NCI-H1694 (cell line): ENCODE measurements around the gene RGS6.

Experiments used
- DNase-seq: peaks from one replicate; lab custom pipeline; 2025; lab: John Stamatoyannopoulos, UW

Gene RGS6

DNA sequence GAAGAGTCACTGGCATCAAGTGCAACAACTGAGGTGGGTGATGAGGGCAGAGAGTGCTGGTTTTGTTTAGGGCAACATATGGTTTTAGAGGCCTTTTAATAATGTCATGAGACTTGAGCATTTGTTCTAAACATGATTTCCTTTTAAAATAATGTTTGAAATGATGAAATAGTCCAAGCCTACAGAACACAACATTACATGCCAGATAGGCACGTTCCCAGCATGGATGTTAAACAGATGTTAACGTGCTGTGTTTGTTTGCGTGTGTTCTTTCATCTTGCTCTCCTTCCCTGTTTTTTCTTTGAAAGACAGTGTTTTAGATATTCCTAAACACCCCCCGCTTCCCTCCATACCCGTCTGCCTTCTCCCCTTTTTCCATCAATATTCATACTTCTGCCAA is 82.3 kb downstream of the RGS6 start:
- no peak for DNase-seq

- no peak for DNase-seq
Measured at GRCh38 chr14:72017290-72017689, 85.1 kb downstream of the RGS6 start.

- DNase-seq: no peak
Measured at GRCh38 chr14:72023128-72024042, 91.2 kb downstream of the RGS6 start.

GRCh38 chr14:72024043-72024407 is 91.8 kb downstream of the RGS6 start:
- peak; percentile 30 for DNase-seq

DNA sequence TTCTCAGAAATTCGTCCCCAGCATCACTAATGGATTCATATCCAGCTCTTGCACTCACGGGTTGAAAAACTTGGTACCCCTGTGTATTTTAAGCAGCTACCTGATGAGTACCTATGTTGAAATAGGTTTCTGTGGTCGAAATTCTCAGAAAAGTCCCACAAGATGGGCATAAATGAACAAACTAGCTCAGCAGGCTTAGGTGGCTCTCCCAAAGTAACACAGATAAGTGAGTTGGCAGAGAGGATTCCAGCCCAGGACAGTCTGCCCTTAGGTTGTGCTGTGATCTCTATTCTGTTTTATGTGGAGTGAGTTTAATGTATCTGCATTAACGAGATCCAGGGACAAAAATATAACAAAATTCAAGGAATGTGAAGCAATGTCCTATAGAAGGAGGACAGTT is 92.3 kb downstream of the RGS6 start:
- DNase-seq: no peak

GRCh38 chr14:72026536-72026935 is 94.3 kb downstream of the RGS6 start:
- DNase-seq: no peak

- no peak for DNase-seq
Measured at GRCh38 chr14:72027061-72027460, 94.8 kb downstream of the RGS6 start.

GRCh38 chr14:72033365-72033764 is 101.1 kb downstream of the RGS6 start:
- no peak for DNase-seq

DNA sequence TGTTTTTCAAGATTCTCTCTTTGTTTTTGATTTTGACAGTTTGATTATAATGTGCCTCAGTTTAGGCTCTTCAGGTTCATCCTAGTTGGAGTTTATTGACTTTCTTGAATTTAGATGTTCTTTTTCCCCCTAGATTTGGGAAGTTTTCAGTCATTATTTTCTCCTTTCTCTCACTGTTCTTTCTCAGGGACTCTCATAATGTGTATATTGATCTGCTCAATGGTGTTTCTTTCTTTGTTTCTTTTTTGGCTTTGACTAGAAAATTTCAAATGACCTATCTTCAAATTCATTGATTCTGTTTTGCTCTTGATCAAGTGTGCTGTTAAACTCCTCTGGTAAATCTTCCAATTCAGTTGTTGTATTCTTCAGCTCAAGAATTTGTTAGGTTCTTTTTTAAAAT is 108.3 kb downstream of the RGS6 start:
- DNase-seq: no peak

DNA sequence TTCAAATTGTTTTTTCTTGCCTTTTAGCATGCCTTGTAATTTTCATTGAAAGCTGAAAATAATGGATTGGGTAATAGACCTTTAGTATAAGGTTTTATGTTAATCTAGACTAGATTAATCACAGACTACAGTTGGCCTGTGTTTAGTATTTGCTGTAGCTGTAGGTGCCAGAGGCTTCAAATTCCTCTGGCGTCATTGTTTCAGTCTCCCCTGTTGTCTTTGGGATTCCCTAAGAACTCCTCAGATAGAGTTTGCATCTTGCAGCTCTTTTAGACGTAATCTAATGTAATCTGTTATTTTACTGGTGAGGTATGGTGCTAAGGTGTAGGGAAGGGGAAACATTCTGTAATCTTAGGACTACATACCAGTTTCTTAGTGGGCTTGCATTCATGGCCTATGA is 113.0 kb downstream of the RGS6 start:
- DNase-seq: no peak

DNA sequence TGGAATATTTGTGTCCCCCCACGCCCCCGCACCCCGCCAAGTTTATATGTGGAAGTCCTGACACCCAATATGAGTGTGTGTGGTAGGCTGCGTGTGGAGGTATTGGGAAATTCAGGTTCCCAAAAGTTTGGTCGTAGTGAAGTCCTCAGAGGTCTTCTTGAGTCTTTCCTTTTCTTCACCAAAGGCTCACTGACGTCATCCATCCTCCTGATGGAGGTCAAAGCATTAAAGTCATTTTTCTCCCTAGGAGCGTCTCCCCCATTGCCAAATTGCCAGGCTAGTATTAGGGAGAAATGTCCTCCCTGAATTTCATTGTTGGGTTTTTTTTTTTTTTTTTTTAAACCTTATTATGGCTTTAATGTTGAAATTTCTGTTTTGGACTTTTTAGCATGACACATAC is 113.7 kb downstream of the RGS6 start:
- DNase-seq: no peak

- DNase-seq: no peak
Measured at GRCh38 chr14:72049462-72049861, 117.2 kb downstream of the RGS6 start.

DNA sequence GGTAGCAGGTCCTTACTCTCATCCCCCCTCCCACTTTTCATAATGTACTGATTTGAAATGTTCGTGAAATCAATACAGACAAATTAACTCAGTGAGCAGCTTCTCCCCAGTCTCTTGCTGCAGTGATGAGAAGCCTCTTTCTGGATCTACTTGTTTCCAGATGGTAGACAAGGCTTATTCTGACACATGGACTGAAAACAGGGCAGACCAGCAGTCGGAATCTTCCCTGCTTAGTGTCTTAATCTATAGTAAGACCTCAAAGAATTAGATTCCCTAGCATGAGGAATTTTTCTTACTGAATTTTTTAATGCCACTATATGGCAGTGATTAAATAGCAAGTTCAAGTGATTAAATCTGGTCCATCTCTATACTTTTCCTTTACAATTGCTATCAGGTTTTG is 120.1 kb downstream of the RGS6 start:
- DNase-seq: no peak

GRCh38 chr14:72053651-72054050 is 121.4 kb downstream of the RGS6 start:
- DNase-seq: no peak

DNA sequence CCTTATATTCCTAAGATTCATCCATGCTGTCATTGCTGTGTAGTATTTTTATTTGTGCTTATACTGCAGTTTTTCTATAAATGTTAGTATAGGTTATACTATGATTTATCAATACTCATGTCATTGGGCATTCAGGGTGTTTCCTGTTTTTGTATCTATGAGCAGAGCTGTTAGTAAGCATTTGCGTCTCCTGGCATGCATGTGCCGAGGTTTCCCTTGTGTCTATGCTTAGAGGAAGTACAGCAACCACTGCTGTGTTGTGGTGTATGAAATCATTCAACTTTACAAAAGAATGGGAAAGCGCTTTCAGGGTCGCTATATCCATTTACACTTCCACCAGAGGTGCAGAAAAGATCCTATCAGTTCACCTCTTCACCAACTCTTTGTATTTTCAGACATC is 122.7 kb downstream of the RGS6 start:
- no peak for DNase-seq

DNA sequence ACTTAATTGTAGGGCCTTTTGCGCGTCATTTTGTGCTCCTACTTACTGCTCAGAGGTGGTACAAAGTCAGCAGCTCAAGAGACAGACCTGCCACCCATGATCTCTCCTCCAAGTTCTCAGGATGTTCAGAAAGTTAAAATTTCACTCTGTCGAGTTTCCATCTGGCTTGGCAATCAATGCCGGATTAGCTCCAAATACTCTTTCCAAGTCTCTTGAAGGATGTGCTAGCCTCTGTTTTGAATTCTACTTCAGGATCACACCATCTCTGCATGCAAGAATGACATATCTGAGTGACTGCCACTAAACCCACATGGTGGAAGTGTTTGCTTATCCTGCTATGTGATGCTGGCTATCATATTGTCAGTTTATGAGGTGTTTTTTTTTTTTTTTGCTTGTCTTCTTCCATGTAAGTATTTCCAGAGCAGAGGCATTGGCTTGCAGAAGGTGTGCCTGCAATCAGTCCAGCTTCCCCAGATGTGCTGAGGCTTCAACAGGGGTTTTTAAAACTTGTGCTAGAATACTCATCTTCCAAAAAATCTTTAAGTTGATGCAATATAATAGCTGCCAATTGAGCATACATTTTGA is 125.6 kb downstream of the RGS6 start:
- no peak for DNase-seq

DNA sequence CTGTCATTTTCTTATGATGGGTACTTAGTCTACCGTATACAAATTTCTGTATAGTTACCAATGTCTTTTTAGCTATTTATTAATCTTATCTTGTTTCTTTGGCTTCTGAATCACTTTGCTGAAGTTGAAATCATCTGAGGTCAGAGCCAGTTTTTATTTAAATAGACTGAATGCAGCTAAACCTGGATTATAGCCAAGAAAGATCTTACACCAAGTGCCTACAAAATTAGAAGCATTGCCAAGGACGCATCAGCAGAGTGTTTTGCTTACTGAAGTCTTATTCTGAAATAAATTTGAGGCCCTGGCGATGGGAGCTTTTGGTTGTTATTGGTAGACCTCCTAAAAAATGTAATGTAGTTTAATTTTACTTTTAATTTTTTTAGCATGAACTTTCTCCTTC is 128.2 kb downstream of the RGS6 start:
- DNase-seq: no peak

- no peak for DNase-seq
Measured at GRCh38 chr14:72060917-72061316, 128.7 kb downstream of the RGS6 start.

DNA sequence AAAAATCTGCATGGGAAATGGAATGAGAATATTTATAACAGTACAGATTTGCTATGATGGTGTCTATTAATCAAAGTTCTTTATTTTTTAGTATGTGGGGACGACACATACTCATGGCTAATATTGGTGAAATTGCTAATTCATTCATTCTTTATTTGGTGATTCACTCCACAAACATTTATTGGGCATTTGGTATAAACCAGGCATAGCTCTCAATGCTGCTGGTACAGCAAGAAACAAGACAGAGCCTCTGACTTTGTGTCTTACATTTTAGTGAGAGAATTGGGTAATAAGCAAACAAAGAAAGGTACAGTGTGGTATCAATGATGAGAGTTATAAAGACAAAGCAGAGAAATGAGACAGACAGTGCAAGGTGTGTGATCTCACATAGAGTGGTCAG is 129.5 kb downstream of the RGS6 start:
- DNase-seq: no peak

- DNase-seq: no peak
Measured at GRCh38 chr14:72063761-72064282, 131.6 kb downstream of the RGS6 start.

- DNase-seq: no peak
Measured at GRCh38 chr14:72064501-72064900, 132.3 kb downstream of the RGS6 start.

- no peak for DNase-seq
Measured at GRCh38 chr14:72070458-72070857, 138.2 kb downstream of the RGS6 start.

- DNase-seq: no peak
Measured at GRCh38 chr14:72075649-72076334, 143.6 kb downstream of the RGS6 start.
